ENCODE results near the gene SOX6.

The SOX6 gene

GRCh38 chr11:15957234-15957633 lies 399.1 kb downstream of the SOX6 start:
- H3K4me3 ChIP-seq (ENCODE audit: low read length), result no peak overlapping the region
- no peak for TF ChIP-seq CTCF (conservative IDR thresholded peaks at IDR 0.05; ENCODE audit: low read depth, low read length)
- DNase-seq (ENCODE audit: low read depth), result no peak

GRCh38 chr11:15956302-15956701 lies 400.0 kb downstream of the SOX6 start:
- DNase-seq (ENCODE audit: low read depth), result no peak
- H3K4me3 ChIP-seq (ENCODE audit: low read length), result no peak overlapping the region
- no peak for TF ChIP-seq CTCF (conservative IDR thresholded peaks at IDR 0.05; ENCODE audit: low read depth, low read length)

GRCh38 chr11:15955595-15955994 lies 400.8 kb downstream of the SOX6 start:
- no peak for TF ChIP-seq CTCF (conservative IDR thresholded peaks at IDR 0.05; ENCODE audit: low read depth, low read length)
- DNase-seq (ENCODE audit: low read depth), result no peak
- no peak overlapping the region for H3K4me3 ChIP-seq (ENCODE audit: low read length)

- no peak for DNase-seq (ENCODE audit: low read depth)
- TF ChIP-seq CTCF (conservative IDR thresholded peaks at IDR 0.05; ENCODE audit: low read depth, low read length), result no peak
- no peak overlapping the region for H3K4me3 ChIP-seq (ENCODE audit: low read length)
These were observed 408.4 kb downstream of the SOX6 start for GRCh38 chr11:15947681-15948648.

GRCh38 chr11:15945726-15946125 lies 410.6 kb downstream of the SOX6 start:
- DNase-seq (ENCODE audit: low read depth), result no peak
- H3K4me3 ChIP-seq (ENCODE audit: low read length), result no peak overlapping the region
- no peak for TF ChIP-seq CTCF (conservative IDR thresholded peaks at IDR 0.05; ENCODE audit: low read depth, low read length)

- DNase-seq (ENCODE audit: low read depth), result no peak
- no peak overlapping the region for H3K4me3 ChIP-seq (ENCODE audit: low read length)
- no peak for TF ChIP-seq CTCF (conservative IDR thresholded peaks at IDR 0.05; ENCODE audit: low read depth, low read length)
These were observed 411.9 kb downstream of the SOX6 start for GRCh38 chr11:15944460-15944859.
